IMR-90 (cell line): ENCODE measurements around the gene DTX3. TPM values are rescaled to one million over a fixed set of nuclear protein-coding genes. Genes with fewer than 3 reads are reported as not detected.

Source experiments
- polyA plus RNA-seq, 3 experiments: library from polyadenylated mRNA; depleted of rRNA; stranded (reverse); fragments of >200 nt; gene quantifications; 2 replicates each; pipeline ENCODE4 v1.2.3, GENCODE V29; 2012; ENCODE audit warnings: low replicate concordance in 1 of 3
- total RNA-seq: library from RNA; depleted of rRNA; stranded (reverse); fragments of >200 nt; gene quantifications from 2 replicates; pipeline ENCODE4 v1.2.3, GENCODE V29; 2012; rRNA removed

Gene DTX3
- total and polyA plus RNA-seq, 2 of the 4 experiments (the other 2 are of a cell fraction) = 2.9 to 14.6 TPM

Other genes with a start within 250 kb of the DTX3 start
- 6.1 and 7.5 TPM in 2 replicates for gene R3HDM2, start 173.8 kb upstream of the DTX3 start, total RNA-seq
- gene R3HDM2, start 173.8 kb upstream of the DTX3 start, polyA plus RNA-seq (2012; rRNA removed) = 28.4 and 30.2 TPM in 2 replicates
- gene INHBC, start 170.0 kb upstream of the DTX3 start, total RNA-seq = not detected in 2 replicates
- 0.06 and 0.09 TPM in 2 replicates for gene INHBC, start 170.0 kb upstream of the DTX3 start, polyA plus RNA-seq (2012; rRNA removed)
- gene INHBE, start 149.5 kb upstream of the DTX3 start, total RNA-seq = 0.56 and 0.90 TPM in 2 replicates
- 1.2 and 1.7 TPM in 2 replicates for gene INHBE, start 149.5 kb upstream of the DTX3 start, polyA plus RNA-seq (2012; rRNA removed)
- gene GLI1, start 145.0 kb upstream of the DTX3 start, total RNA-seq = 1.3 and 1.4 TPM in 2 replicates
- 3.6 and 3.8 TPM in 2 replicates for gene GLI1, start 145.0 kb upstream of the DTX3 start, polyA plus RNA-seq (2012; rRNA removed)
- 0.18 and 0.28 TPM in 2 replicates for gene ARHGAP9, start 125.0 kb upstream of the DTX3 start, total RNA-seq
- gene ARHGAP9, start 125.0 kb upstream of the DTX3 start, polyA plus RNA-seq (2012; rRNA removed) = 0.65 and 0.79 TPM in 2 replicates
- 127 and 156 TPM in 2 replicates for gene MARS1, start 116.8 kb upstream of the DTX3 start, total RNA-seq
- gene MARS1, start 116.8 kb upstream of the DTX3 start, polyA plus RNA-seq (2012; rRNA removed) = 164 and 167 TPM in 2 replicates
- 12.2 and 19.4 TPM in 2 replicates for gene DDIT3, start 84.3 kb upstream of the DTX3 start, total RNA-seq
- 29.8 and 54.4 TPM in 2 replicates for gene DDIT3, start 84.3 kb upstream of the DTX3 start, polyA plus RNA-seq (2012; rRNA removed)
- 0.90 and 1.4 TPM in 2 replicates for gene MBD6, start 82.0 kb upstream of the DTX3 start, total RNA-seq
- 7.9 and 9.3 TPM in 2 replicates for gene MBD6, start 82.0 kb upstream of the DTX3 start, polyA plus RNA-seq (2012; rRNA removed)
- gene DCTN2, start 57.6 kb upstream of the DTX3 start, total RNA-seq = 114 and 125 TPM in 2 replicates
- 107 and 130 TPM in 2 replicates for gene DCTN2, start 57.6 kb upstream of the DTX3 start, polyA plus RNA-seq (2012; rRNA removed)
- gene KIF5A, start 54.8 kb upstream of the DTX3 start, total RNA-seq = under 0.01 and 0.18 TPM in 2 replicates
- gene KIF5A, start 54.8 kb upstream of the DTX3 start, polyA plus RNA-seq (2012; rRNA removed) = 0.09 and 0.15 TPM in 2 replicates
- 12.5 and 14.4 TPM in 2 replicates for gene PIP4K2C, start 13.6 kb upstream of the DTX3 start, total RNA-seq
- 20.0 and 23.1 TPM in 2 replicates for gene PIP4K2C, start 13.6 kb upstream of the DTX3 start, polyA plus RNA-seq (2012; rRNA removed)
- 6.3 and 7.8 TPM in 2 replicates for gene ARHGEF25, start 6.6 kb downstream of the DTX3 start, total RNA-seq
- gene ARHGEF25, start 6.6 kb downstream of the DTX3 start, polyA plus RNA-seq (2012; rRNA removed) = 17.1 and 17.9 TPM in 2 replicates
- 0.18 and 0.28 TPM in 2 replicates for gene B4GALNT1, start 28.4 kb downstream of the DTX3 start, total RNA-seq
- gene B4GALNT1, start 28.4 kb downstream of the DTX3 start, polyA plus RNA-seq (2012; rRNA removed) = 0.62 and 0.66 TPM in 2 replicates
- 159 and 182 TPM in 2 replicates for gene OS9, start 89.3 kb downstream of the DTX3 start, total RNA-seq
- 188 and 272 TPM in 2 replicates for gene OS9, start 89.3 kb downstream of the DTX3 start, polyA plus RNA-seq (2012; rRNA removed)
- 0.18 and 0.28 TPM in 2 replicates for gene AGAP2, start 133.9 kb downstream of the DTX3 start, total RNA-seq
- 0.03 and 0.07 TPM in 2 replicates for gene AGAP2, start 133.9 kb downstream of the DTX3 start, polyA plus RNA-seq (2012; rRNA removed)
- gene TSPAN31, start 140.2 kb downstream of the DTX3 start, total RNA-seq = 51.1 and 71.2 TPM in 2 replicates
- 9.9 and 12.3 TPM in 2 replicates for gene TSPAN31, start 140.2 kb downstream of the DTX3 start, polyA plus RNA-seq (2012; rRNA removed)
- gene CDK4, start 147.5 kb downstream of the DTX3 start, total RNA-seq = 239 and 297 TPM in 2 replicates
- 252 and 261 TPM in 2 replicates for gene CDK4, start 147.5 kb downstream of the DTX3 start, polyA plus RNA-seq (2012; rRNA removed)
- gene MARCHF9, start 150.3 kb downstream of the DTX3 start, total RNA-seq = 1.1 TPM in 2 replicates
- gene MARCHF9, start 150.3 kb downstream of the DTX3 start, polyA plus RNA-seq (2012; rRNA removed) = 4.7 and 5.4 TPM in 2 replicates
- gene CYP27B1, start 162.3 kb downstream of the DTX3 start, total RNA-seq = 0.36 and 0.56 TPM in 2 replicates
- 0.80 and 1.3 TPM in 2 replicates for gene CYP27B1, start 162.3 kb downstream of the DTX3 start, polyA plus RNA-seq (2012; rRNA removed)
- gene METTL1, start 167.3 kb downstream of the DTX3 start, total RNA-seq = 10.8 and 12.4 TPM in 2 replicates
- gene METTL1, start 167.3 kb downstream of the DTX3 start, polyA plus RNA-seq (2012; rRNA removed) = 27.5 and 31.4 TPM in 2 replicates
- 3.2 and 3.6 TPM in 2 replicates for gene EEF1AKMT3, start 167.8 kb downstream of the DTX3 start, total RNA-seq
- gene EEF1AKMT3, start 167.8 kb downstream of the DTX3 start, polyA plus RNA-seq (2012; rRNA removed) = 7.6 and 8.1 TPM in 2 replicates
- 10.8 and 11.5 TPM in 2 replicates for gene TSFM, start 178.0 kb downstream of the DTX3 start, total RNA-seq
- gene TSFM, start 178.0 kb downstream of the DTX3 start, polyA plus RNA-seq (2012; rRNA removed) = 14.0 and 16.3 TPM in 2 replicates
- 1.1 and 1.3 TPM in 2 replicates for gene AVIL, start 213.9 kb downstream of the DTX3 start, total RNA-seq
- gene AVIL, start 213.9 kb downstream of the DTX3 start, polyA plus RNA-seq (2012; rRNA removed) = 2.1 and 2.5 TPM in 2 replicates
- 79.4 and 114 TPM in 2 replicates for gene CTDSP2, start 241.9 kb downstream of the DTX3 start, total RNA-seq
- gene CTDSP2, start 241.9 kb downstream of the DTX3 start, polyA plus RNA-seq (2012; rRNA removed) = 150 and 156 TPM in 2 replicates